Left kidney (tissue), 2 donors: ENCODE data around the gene ZNF598. TPM values are rescaled to one million over a fixed set of nuclear protein-coding genes. Genes with fewer than 3 reads are reported as not detected.
"Not testable (repeated sequence)": the region's sequence is repeated elsewhere in the genome, so short reads cannot be mapped to it uniquely, and the experiment has no call there.

Experiments used
- DNase-seq: peaks from one replicate; pipeline ENCODE4 v3.0.0-alpha.2; 2013
- polyA plus RNA-seq: library from polyadenylated mRNA; unstranded; fragments of 120-200 nt; gene quantifications from one replicate; pipeline ENCODE4 v1.2.1, GENCODE V29; 2013; ENCODE audit not compliant: insufficient read length

The ZNF598 gene
- polyA plus RNA-seq, 1 donor: 15.8 TPM

DNA sequence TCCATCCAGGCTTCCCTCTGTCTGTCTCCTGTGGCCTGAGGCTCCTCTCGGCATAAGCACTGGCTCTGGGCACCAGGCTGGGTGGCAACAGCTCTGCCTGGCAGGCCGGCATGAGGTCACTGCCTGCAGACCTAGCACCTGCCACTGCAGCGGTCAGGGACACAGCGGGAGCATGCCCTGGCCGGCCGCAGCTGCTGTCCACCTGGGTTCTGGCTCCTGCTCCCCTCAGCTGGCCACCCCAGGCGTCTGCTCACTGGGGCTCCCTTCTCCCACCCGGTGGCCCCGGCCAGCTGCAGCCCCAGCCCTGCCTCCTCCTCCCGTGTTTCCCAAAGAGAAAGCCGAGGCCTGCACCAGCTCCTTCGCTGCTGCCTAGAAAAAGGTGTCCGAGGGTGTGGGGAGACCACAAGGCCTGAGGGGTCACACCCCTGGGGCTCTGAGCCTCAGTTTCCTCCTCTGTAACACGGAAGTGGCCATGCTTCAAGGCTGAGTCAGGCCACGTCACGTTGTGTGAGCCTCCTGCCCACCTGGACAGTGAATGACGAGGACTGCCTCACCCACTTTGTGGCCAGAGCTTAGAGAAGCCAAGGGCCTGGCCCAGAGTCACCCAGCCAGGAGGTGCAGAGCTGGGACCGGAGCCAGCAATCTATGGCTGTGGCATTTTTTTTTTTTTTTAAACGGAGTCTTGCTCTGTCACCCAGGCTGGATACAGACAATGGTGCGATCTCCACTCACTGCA, 31.3 kb upstream of the ZNF598 start:
- no peak for DNase-seq

DNA sequence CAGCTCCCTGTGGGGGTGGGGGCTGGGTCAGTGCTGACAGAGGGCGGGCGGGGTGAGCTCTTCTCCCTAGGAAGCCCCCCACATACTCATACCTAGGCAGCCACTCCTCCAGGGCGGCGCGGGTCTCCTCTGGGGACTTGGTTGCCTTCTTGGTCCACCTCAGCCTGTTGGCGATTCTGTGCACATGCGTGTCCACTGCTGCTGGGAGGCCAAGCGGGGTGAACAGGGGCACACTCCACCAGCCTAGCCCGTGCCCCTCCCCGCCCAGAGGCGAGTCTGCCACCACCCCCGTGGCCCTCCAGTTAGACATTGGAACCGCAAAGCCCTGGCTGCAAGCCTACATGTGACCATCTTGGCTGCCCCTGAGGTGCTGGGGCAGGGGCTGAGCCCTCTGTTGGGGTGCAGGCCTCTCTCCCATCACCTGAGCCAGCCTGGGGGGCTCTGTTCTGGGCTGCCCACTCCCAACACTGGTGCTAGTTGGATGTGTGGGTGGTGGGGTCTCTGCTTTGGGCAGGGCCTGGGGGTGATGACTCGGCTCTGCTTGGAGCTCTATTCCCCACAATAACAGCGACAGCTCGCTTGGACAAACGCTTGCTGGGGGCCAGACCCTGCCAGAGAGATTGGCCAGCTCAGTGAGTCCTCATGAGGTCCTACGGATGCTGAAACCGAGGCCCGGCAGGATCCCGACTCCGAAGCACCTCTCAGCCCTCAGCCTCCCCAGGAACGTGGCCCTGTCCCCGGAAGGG, 30.6 kb upstream of the ZNF598 start:
- DNase-seq: no peak

DNA sequence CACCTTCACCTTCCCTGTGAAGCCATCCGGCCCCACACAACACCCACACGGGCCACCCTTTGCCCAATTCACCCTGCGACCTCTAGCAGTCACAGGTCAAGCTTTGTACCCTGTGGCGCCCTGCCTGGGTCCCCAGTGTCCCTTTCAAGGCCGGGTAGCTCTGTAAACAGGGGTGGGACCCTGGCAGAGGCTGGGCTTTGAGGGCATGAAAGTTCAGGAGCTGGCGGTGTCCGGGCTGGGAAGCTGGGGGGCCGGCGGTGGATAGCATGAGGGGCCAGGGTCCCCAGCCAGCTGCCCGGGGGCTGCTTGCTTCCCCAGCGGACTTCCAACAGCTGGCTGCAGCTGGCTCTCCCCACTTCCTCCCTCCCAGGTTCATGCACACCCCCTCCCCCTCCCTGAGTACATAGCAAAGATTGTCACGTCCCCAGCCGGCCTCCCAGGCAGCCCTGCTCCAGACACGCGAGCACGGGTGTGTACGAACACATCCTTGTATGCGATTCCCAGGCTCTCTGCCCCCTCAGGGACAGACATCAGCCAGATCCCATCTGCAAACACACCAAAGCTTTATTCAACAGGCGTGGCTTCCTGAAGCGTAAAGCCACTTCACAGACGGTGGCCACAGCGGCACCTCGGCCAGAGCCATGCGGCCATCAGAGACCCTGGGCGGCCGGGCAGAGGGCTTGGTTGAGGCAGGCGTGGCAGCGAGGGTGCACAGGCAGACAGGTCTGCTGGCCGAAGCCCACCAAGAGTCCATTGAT, 29.8 kb upstream of the ZNF598 start:
- no peak for DNase-seq

DNA sequence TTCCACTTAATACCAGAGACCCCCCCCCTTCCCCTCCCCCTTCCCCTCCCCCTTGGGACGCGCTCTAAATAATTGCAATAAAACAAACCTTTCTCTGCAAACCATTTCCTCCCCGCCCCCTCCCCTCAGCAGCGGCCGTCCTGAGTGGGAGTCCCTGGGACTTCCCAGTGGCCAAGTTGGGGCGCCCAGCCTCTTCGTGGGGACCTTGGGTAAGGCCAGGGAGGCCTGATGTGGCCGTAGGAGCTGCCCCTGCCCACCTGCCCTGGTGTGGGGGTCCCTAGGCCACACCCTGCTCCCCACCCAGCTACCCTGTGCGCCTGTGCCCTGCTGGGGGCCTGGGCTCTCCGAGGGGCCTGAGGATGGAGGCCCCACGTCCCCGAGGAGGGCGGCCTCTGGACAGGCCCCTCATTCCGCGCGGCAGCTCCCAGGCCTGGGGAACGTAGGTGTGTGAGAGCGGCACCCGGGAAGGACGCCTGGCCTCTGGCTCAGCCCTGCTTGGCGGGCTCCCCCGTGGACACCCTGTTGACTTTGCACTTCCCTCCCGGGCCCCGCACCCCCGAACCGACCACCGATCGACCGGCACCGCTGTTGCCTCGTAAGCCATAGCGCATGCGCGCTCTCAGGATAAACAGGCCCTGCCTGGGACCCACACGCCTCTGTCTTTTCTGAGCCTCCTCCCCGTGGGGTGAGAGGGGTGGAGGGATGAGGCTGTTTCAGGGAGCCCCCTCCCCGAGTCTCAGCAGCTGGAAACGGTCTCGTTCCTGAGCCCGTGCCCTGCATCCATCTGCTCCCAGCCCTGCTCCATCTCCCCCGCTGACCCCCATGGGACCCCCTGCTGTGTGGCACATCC, 29.0 kb upstream of the ZNF598 start:
- DNase-seq: no peak

DNA sequence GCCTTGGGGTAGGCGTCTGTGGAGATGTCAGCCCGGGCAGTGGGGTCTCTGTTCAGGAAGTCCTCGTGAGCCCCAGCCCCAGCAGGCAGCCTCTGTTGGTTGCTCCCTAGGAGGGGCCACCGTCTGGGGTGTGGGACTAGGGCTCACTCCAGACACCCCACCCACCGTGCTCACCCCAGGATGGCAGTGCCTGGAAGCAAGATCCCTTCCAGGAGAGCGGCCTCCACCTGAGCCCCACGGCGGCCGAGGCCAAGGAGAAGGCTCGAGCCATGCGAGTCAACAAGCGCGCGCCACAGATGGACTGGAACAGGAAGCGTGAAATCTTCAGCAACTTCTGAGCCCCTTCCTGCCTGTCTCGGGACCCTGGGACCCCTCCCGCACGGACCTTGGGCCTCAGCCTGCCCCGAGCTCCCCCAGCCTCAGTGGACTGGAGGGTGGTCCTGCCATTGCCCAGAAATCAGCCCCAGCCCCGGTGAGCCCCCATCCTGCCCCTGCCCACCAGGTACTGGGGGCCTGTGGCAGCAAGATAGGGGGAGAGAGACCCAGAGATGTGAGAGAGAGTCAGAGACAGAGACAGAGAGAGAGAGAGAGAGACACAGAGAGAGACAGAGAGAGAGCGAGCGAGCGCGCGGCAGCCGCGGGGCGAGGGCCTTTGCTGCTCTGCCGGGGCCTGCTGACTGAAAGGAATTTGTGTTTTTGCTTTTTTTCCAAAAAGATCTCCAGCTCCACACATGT, 28.2 kb upstream of the ZNF598 start:
- DNase-seq: no peak

DNA sequence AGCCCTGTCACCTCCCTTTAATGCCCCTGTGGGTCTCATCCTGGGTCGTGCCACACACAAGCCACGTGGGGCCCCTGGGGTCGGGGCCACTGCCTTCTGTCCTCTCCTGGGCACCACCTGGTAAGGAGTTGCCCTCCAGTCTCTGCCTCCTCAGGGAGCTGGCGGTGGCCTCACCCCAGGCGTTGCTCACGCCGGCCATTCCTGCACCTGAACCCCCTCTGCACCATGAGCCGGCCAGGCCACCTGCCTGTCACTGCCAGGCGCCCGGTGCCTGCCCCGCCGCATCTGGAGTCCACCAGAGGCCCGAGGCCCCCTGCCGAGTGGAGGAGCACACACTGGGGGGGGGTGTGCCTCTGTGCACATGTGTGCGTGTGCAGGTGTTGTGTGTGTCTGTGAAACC, 27.5 kb upstream of the ZNF598 start:
- DNase-seq: no peak

DNA sequence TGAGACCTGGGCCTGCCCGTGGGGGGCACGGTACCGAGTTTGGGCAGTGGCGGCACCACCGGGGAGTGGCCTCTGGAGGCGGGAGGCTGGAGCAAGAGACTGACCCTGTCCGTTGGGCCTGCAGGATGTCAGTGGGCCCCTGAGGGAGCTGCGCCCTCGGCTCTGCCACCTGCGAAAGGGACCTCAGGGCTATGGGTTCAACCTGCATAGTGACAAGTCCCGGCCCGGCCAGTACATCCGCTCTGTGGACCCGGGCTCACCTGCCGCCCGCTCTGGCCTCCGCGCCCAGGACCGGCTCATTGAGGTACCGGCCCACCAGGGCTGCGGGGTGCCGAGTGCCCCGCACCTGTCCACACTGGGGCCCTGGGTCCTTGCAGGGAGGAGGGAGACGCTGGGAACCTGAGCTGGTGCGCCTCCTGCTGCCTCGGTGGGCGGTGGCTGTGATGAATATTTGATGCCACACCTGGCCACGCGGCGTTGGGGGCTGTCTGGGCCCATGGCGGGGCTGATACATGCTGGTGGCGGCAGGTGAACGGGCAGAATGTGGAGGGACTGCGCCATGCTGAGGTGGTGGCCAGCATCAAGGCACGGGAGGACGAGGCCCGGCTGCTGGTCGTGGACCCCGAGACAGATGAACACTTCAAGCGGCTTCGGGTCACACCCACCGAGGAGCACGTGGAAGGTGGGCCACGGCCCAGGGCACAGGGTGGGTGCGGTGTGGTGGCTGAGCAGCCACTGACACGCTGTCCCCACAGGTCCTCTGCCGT, 26.8 kb upstream of the ZNF598 start:
- DNase-seq: no peak

DNA sequence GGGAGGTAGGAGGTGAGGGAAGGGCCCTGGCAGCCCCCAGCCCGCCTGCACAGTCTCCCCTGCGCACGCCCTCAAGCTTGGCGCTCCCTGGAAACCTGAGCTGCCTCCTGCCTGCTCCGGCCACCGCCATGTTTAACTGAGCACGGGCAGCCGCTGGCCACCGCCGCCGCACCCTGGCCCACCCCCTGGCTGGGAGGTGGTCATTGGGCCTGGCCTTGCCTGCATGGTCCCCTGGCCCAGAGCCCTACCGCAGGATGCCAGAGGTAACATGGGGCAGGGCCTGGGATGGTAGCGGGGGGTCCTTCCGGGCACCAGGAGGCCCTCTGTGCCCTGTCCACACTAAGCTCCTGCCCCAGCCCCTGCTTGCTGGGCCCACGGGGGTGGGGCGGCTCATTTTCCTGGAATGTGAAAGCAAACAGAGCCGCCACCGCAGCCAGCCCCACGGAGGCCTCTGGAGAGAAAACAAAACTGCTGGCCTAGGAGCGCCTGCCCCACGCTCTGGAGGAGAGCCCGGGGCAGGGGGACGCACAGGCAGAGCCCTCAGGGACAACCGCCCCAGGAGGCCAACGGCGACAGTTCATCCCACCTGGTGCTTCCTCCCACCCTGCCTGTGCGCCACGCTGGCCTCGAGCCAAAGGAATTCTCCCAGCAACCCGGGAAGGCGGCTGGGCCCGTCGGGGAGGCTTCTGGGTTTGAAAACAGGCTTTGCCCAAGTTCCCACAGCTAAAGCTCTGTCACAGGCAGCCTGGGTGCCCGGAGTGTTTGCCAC, 26.0 kb upstream of the ZNF598 start:
- no peak for DNase-seq

DNA sequence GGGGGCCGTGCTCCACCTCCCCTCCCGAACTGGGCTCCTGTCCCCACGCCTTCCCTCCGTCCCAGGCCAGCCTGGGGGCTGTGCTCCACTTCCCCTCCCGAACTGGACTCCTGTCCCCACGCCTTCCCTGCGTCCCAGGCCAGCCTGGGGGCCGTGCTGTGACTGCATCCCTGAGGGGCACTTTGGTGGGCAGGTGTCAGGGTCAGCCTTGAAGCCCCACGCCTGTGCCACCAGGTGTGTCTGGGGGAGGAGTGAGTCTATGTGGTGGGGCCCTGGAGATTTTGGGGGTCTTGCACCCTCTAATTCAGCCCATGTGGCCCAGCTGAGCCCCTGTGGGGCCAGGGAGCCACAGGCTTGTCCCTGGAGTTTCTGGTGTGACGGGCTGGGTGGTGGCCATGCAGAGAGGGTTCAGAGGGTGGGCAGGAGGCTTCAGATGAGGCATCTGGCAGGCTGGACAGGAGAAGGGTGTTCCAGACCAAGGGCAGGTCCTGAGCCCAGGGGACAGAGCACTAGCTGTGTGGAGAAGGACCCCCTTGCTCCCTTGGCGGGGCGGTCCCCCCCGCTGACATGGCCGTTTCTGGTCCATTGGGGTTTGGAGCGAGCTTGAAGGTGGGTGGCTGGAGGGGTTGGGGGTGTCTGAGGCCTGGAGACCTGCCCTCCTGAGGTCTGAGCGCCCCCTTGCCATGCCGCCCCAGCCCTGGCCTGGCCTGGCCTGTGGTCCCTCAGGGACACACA, 25.2 kb upstream of the ZNF598 start:
- no peak for DNase-seq

DNA sequence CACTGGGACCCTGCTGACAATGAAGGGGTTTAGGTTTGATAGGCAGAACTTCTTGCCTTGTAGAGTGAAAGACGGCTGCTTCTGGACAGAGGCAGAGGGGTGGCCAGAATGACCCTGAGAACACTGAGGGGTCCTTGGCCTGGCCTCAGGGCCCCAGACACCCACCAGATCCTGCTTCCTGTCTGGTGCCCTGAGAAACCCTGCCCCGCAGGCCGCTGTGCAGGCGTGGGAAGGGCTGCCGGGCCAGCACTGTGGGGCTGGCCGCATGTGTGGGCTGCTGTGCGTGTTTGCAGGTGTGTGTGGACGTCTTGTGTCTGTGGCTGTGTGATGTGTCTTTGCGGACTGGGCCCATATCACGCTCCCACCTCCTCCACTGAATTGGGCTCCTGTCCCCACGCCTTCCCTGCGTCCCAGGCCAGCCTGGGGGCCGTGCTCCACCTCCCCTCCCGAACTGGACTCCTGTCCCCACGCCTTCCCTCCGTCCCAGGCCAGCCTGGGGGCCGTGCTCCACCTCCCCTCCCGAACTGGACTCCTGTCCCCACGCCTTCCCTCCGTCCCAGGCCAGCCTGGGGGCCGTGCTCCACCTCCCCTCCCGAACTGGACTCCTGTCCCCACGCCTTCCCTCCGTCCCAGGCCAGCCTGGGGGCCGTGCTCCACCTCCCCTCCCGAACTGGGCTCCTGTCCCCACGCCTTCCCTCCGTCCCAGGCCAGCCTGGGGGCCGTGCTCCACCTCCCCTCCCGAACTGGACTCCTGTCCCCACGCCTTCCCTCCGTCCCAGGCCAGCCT, 24.5 kb upstream of the ZNF598 start:
- DNase-seq: not testable (repeated sequence)

DNA sequence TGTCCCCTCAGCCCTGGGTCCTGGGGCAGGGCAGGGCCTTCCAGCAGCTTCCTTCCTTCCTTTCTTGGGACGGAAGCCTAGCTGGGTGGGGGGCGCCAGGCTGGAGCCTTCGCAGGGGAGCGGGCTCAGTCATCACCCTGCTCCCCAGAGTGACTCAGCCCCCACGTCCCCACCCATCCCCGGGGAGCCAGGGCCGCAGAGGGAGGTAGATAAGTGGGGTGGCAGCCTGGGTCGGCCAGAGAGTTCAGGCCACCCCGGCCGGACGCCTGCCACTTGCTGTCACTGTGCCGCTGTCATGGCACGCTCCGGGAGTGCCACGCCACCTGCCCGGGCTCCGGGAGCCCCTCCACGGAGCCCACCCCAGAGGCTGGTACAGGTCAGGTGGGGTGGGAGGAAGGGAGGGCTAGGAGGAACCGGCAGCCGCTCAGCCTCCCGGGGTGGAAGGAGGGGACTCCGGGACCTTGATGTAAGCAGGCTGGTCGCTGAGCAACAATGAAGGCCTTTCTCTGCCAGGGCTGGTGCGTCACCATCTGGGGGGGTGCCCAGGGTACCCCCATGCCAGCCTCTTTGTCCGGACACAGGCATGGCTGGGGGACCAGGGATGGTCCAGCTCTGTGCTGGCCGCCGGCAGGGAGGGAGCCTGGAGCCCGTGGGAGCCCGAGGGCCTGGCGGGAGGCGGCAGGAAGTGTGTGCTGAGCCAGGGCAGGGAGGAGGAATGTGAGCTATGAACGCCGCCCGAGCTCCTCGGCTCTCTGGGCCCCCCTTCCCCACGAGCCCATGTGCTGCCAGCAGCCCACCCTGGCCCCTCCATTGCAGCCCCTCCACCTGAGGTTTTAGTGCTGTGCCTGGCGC, 23.7 kb upstream of the ZNF598 start:
- peak; percentile 59 for DNase-seq

DNA sequence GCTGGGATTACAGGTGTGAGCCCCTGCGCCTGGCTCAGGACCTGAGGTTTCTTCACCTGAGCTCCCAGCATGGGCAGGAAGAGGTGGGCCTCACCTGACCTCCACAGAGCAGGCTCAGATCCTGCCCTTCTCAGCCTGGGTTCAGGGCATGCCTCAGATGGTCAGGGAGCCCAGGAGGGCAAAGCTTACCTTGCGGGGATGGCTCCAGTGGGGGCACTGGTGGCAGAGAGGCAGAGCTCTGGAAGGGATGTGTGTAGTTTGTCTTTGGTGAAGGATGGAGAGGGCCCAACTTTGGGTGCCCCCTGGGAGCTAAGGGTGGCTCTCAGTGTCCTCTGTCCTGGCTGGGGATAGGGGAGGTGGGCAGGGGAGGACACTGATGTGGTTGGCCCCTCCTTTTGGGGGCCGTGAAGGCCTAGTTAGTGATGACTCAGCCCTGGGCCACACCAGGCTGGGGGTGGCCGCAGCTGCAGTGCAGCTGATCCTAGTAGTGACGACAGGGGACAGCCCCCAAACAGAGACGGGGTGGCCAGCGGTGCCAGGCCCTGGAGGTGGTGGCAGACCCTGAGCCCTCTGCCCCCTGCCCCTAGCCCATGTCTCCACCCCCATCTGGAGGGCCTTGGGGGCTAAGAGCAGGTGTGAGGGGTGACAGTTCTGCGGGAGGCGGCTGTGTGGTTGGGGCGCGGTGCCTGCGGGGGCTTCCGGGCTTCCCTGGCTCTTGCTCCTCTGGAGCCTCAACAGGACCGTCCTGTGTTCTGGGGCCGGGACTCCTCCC, 22.9 kb upstream of the ZNF598 start:
- DNase-seq: no peak

DNA sequence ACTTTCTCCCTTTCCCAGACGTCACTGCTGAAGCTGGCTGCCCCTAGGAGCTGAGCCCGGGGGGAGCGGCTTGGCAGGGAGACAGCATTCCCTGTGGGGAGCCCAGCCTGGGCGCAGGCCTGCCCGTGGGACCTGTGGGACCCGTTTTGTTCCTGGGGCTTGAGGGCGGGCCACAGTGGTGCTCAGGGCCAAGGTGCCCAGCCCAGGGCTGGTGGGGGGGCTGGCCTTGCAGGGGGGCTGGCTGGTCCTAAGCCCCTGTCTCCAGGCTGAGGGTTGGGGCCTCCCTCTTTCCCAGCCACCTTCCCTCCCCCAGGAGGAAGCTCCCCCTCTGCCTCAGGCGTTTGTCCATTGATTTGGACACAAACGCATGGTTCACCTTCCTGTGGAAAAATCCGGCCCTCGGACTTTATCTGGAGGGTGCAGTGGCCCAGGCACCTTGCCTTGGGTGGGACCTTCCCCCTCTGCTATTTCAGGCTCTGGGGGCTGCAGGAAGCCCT, 21.5 kb upstream of the ZNF598 start:
- DNase-seq: no peak

DNA sequence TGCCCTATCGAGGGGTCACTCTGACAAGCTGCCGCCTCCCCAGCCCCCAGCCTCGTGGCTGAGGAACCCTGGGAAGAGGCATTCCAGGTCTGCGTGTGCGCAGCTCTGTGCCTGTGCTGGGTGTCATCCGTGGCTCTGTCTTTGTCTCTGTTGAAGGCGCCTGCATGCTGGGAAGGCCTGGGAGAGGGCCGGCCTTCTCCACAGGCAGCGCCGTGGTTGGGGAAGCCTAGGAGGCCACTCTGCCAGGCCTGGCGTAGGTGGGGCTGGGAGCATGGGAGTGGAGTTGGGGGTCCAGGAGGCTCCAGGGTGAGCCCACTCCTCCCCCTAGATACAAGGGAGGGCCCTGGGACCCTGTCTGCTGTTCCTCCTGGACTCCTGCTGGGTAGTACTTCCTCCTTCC, 20.4 kb upstream of the ZNF598 start:
- DNase-seq: no peak

DNA sequence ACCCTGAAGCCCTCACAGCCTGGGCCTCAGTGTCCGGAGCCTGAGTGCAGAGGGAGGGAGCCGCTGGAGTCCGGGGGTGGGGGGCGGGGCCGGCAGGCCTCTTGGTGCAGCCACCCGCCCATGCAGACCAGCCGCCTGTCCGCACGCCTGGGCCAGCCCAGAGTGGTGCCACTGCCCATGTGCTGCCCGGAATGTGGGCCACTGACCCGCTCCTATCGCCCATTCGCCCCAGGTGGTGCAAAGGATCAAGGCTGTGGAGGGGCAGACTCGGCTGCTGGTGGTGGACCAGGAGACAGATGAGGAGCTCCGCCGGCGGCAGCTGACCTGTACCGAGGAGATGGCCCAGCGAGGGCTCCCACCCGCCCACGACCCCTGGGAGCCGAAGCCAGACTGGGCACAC, 19.7 kb upstream of the ZNF598 start:
- DNase-seq: no peak

DNA sequence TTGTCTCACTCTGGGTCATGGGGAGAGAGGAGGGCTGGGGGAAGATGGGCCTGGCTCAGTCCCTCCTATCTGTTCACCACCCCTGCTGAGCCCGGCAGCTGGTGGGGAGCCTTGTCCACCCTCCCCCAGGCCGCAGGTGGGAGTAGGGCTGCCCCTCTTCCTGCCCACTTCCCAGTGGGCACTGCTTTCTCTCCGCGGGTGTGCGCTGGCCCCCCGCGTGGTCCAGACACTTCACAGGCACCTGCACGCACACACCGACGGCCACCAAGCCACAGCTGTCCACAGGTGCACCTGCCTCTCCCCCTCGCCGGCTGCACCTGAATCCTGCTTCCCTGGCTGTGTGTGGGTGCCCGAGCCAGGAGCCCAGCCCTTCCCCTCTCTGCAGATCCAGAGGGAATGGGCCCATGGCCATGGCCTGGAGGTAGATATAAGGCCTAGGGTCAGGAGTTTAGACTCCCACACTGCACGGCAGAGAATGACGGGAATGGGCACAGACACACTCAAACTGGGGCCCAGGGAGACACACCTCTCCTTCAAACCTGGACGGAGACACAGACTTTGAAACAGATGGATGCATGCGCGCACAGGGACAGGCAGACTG, 19.1 kb upstream of the ZNF598 start:
- no peak for DNase-seq
